ENCODE measurements around the gene CLSTN2.

CLSTN2 gene

DNA sequence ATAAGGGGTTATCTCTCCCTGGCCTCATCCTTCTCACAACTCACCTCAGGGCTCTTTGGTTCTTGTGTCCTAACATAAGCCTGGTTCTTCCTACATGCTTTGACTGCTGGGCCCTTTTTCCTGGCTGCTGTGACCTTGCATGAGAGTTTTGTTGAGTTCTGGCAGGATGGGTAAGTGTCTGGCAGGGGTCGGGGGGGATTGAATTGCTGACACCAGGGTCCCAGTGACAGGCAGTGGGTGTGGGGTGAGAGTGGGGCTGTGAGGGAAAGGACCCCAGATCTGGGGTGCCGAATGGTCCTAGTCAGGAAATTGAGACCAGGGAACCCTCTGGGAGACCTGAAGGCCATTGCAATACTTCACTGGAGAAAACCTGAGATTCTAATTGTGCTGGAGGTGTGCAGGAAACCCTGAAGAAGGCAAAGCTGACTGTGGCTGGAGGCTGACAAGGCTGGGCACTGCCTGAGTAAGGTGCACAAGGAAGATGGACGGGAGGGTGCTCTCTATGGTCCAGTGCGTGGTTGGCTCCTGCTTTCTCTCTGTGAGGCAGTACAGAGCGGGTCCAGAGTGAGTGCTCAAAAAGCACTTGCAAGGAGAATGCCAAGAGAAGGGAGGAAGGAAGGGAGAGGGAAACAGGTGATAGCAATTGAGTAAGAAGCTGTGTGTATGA, 76.8 kb downstream of the CLSTN2 start:
- no peak overlapping the region for H3K27ac ChIP-seq
- TF ChIP-seq, protein P1, sequence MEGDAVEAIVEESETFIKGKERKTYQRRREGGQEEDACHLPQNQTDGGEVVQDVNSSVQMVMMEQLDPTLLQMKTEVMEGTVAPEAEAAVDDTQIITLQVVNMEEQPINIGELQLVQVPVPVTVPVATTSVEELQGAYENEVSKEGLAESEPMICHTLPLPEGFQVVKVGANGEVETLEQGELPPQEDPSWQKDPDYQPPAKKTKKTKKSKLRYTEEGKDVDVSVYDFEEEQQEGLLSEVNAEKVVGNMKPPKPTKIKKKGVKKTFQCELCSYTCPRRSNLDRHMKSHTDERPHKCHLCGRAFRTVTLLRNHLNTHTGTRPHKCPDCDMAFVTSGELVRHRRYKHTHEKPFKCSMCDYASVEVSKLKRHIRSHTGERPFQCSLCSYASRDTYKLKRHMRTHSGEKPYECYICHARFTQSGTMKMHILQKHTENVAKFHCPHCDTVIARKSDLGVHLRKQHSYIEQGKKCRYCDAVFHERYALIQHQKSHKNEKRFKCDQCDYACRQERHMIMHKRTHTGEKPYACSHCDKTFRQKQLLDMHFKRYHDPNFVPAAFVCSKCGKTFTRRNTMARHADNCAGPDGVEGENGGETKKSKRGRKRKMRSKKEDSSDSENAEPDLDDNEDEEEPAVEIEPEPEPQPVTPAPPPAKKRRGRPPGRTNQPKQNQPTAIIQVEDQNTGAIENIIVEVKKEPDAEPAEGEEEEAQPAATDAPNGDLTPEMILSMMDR (IDR thresholded peaks at IDR 0.05): no peak
- no peak for DNase-seq (ENCODE audit: low spot score)
- H3K4me3 ChIP-seq: no peak overlapping the region

- TF ChIP-seq, protein P1 (IDR thresholded peaks at IDR 0.05): no peak
- H3K4me3 ChIP-seq: no peak overlapping the region
- DNase-seq (ENCODE audit: low spot score): no peak
- H3K27ac ChIP-seq: no peak overlapping the region
These were observed 78.2 kb downstream of the CLSTN2 start for GRCh38 chr3:140013220-140013619.

GRCh38 chr3:140014831-140015495, 80.0 kb downstream of the CLSTN2 start:
- DNase-seq (ENCODE audit: low spot score): no peak
- no peak overlapping the region for H3K27ac ChIP-seq
- H3K4me3 ChIP-seq: no peak overlapping the region
- TF ChIP-seq, protein P1 (IDR thresholded peaks at IDR 0.05): no peak

DNA sequence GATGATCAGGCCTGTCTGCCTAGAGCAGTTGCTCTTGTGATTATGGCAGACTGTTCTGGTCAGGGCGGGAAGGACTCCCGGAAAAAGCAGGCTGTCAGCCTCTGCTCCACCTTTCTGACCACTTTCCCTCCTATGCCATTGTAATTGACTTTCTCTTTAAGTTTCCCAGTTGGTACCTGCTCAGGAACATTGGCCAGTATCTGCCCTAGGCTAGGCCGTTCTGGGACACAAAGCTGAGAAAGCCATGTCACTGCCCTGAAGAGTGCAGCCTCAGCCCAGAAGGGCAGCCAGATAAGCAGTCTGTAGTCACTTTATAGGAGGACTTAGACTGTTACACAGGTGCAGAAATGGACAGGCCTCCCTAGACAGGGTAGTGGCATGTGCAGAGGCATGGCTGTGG, 80.8 kb downstream of the CLSTN2 start:
- H3K4me3 ChIP-seq: no peak overlapping the region
- TF ChIP-seq, protein P1 (IDR thresholded peaks at IDR 0.05): no peak
- no peak for DNase-seq (ENCODE audit: low spot score)
- H3K27ac ChIP-seq: no peak overlapping the region

DNA sequence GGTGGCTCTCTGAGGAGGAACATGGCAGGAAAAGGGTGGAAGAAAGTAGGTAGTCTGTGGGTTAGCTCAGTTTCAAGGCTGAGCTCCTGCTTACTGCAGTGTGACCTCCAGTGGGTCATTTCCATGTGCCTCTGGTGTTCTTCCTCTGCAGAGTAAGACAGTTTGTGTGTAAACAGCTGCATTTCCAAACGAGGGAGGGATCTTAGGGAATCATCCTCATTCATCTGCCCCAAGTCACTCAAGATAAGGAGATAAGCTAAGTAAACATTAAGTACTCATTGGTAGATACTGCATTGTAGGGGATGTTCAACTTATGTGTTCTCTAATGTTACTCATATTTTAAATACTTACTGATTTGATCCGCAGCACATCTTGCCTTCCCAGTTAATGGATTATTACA, 83.6 kb downstream of the CLSTN2 start:
- H3K4me3 ChIP-seq: no peak overlapping the region
- TF ChIP-seq, protein P1 (IDR thresholded peaks at IDR 0.05): no peak

GRCh38 chr3:140019946-140020345, 85.0 kb downstream of the CLSTN2 start:
- TF ChIP-seq, protein P1 (IDR thresholded peaks at IDR 0.05): no peak
- no peak overlapping the region for H3K4me3 ChIP-seq
- H3K27ac ChIP-seq: no peak overlapping the region
- no peak for DNase-seq (ENCODE audit: low spot score)

More for the DNA sequence above, 83.6 kb downstream of the CLSTN2 start:
- no peak overlapping the region for H3K27ac ChIP-seq
- DNase-seq (ENCODE audit: low spot score): no peak

DNA sequence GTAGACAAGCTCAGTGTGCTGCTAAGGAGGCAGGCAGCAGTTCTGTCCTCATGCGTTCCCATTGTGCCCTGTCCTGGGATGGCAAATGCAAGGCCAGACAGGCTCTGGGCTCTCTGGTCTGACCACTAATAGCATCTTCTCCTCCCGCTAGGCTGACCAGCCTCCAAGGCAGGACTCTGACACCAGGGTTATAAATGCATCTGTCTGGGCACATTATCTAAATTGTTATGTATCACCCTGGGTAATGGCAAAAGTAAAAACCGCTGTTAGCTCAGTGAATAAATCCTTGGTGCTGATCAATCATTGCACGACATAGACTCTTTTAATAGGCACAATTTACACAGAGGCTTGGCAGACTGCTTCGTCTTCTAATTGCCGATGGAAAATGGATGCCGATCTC, 85.6 kb downstream of the CLSTN2 start:
- DNase-seq (ENCODE audit: low spot score): no peak
- Histone ChIP-seq H3K4me3 (no peak overlapping the region), H3K27ac (no peak overlapping the region)
- TF ChIP-seq, protein P1 (IDR thresholded peaks at IDR 0.05): no peak

Data from coronary artery (tissue), 2 donors.